CD4-positive, alpha-beta T cell treated with Interleukin-6 at 100 ng/mL for 8 hours (primary cell): Measurements from ENCODE around the gene SYNGR3.
"Not testable (repeated sequence)": the region's sequence is repeated elsewhere in the genome, so short reads cannot be mapped to it uniquely, and the experiment has no call there.

ENCODE experiments used
- DNase-seq: peaks from one replicate; pipeline ENCODE4 v3.0.0-alpha.2; 2020; ENCODE audit warnings: mixed read lengths, low spot score

The SYNGR3 gene

DNA sequence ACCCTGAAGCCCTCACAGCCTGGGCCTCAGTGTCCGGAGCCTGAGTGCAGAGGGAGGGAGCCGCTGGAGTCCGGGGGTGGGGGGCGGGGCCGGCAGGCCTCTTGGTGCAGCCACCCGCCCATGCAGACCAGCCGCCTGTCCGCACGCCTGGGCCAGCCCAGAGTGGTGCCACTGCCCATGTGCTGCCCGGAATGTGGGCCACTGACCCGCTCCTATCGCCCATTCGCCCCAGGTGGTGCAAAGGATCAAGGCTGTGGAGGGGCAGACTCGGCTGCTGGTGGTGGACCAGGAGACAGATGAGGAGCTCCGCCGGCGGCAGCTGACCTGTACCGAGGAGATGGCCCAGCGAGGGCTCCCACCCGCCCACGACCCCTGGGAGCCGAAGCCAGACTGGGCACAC lies 39.6 kb downstream of the SYNGR3 start:
- no peak for DNase-seq

DNA sequence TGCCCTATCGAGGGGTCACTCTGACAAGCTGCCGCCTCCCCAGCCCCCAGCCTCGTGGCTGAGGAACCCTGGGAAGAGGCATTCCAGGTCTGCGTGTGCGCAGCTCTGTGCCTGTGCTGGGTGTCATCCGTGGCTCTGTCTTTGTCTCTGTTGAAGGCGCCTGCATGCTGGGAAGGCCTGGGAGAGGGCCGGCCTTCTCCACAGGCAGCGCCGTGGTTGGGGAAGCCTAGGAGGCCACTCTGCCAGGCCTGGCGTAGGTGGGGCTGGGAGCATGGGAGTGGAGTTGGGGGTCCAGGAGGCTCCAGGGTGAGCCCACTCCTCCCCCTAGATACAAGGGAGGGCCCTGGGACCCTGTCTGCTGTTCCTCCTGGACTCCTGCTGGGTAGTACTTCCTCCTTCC lies 40.3 kb downstream of the SYNGR3 start:
- no peak for DNase-seq

DNA sequence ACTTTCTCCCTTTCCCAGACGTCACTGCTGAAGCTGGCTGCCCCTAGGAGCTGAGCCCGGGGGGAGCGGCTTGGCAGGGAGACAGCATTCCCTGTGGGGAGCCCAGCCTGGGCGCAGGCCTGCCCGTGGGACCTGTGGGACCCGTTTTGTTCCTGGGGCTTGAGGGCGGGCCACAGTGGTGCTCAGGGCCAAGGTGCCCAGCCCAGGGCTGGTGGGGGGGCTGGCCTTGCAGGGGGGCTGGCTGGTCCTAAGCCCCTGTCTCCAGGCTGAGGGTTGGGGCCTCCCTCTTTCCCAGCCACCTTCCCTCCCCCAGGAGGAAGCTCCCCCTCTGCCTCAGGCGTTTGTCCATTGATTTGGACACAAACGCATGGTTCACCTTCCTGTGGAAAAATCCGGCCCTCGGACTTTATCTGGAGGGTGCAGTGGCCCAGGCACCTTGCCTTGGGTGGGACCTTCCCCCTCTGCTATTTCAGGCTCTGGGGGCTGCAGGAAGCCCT lies 41.4 kb downstream of the SYNGR3 start:
- no peak for DNase-seq

DNA sequence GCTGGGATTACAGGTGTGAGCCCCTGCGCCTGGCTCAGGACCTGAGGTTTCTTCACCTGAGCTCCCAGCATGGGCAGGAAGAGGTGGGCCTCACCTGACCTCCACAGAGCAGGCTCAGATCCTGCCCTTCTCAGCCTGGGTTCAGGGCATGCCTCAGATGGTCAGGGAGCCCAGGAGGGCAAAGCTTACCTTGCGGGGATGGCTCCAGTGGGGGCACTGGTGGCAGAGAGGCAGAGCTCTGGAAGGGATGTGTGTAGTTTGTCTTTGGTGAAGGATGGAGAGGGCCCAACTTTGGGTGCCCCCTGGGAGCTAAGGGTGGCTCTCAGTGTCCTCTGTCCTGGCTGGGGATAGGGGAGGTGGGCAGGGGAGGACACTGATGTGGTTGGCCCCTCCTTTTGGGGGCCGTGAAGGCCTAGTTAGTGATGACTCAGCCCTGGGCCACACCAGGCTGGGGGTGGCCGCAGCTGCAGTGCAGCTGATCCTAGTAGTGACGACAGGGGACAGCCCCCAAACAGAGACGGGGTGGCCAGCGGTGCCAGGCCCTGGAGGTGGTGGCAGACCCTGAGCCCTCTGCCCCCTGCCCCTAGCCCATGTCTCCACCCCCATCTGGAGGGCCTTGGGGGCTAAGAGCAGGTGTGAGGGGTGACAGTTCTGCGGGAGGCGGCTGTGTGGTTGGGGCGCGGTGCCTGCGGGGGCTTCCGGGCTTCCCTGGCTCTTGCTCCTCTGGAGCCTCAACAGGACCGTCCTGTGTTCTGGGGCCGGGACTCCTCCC lies 42.7 kb downstream of the SYNGR3 start:
- no peak for DNase-seq

DNA sequence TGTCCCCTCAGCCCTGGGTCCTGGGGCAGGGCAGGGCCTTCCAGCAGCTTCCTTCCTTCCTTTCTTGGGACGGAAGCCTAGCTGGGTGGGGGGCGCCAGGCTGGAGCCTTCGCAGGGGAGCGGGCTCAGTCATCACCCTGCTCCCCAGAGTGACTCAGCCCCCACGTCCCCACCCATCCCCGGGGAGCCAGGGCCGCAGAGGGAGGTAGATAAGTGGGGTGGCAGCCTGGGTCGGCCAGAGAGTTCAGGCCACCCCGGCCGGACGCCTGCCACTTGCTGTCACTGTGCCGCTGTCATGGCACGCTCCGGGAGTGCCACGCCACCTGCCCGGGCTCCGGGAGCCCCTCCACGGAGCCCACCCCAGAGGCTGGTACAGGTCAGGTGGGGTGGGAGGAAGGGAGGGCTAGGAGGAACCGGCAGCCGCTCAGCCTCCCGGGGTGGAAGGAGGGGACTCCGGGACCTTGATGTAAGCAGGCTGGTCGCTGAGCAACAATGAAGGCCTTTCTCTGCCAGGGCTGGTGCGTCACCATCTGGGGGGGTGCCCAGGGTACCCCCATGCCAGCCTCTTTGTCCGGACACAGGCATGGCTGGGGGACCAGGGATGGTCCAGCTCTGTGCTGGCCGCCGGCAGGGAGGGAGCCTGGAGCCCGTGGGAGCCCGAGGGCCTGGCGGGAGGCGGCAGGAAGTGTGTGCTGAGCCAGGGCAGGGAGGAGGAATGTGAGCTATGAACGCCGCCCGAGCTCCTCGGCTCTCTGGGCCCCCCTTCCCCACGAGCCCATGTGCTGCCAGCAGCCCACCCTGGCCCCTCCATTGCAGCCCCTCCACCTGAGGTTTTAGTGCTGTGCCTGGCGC lies 43.5 kb downstream of the SYNGR3 start:
- no peak for DNase-seq

DNA sequence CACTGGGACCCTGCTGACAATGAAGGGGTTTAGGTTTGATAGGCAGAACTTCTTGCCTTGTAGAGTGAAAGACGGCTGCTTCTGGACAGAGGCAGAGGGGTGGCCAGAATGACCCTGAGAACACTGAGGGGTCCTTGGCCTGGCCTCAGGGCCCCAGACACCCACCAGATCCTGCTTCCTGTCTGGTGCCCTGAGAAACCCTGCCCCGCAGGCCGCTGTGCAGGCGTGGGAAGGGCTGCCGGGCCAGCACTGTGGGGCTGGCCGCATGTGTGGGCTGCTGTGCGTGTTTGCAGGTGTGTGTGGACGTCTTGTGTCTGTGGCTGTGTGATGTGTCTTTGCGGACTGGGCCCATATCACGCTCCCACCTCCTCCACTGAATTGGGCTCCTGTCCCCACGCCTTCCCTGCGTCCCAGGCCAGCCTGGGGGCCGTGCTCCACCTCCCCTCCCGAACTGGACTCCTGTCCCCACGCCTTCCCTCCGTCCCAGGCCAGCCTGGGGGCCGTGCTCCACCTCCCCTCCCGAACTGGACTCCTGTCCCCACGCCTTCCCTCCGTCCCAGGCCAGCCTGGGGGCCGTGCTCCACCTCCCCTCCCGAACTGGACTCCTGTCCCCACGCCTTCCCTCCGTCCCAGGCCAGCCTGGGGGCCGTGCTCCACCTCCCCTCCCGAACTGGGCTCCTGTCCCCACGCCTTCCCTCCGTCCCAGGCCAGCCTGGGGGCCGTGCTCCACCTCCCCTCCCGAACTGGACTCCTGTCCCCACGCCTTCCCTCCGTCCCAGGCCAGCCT lies 44.3 kb downstream of the SYNGR3 start:
- DNase-seq = not testable (repeated sequence)

DNA sequence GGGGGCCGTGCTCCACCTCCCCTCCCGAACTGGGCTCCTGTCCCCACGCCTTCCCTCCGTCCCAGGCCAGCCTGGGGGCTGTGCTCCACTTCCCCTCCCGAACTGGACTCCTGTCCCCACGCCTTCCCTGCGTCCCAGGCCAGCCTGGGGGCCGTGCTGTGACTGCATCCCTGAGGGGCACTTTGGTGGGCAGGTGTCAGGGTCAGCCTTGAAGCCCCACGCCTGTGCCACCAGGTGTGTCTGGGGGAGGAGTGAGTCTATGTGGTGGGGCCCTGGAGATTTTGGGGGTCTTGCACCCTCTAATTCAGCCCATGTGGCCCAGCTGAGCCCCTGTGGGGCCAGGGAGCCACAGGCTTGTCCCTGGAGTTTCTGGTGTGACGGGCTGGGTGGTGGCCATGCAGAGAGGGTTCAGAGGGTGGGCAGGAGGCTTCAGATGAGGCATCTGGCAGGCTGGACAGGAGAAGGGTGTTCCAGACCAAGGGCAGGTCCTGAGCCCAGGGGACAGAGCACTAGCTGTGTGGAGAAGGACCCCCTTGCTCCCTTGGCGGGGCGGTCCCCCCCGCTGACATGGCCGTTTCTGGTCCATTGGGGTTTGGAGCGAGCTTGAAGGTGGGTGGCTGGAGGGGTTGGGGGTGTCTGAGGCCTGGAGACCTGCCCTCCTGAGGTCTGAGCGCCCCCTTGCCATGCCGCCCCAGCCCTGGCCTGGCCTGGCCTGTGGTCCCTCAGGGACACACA lies 45.1 kb downstream of the SYNGR3 start:
- no peak for DNase-seq

DNA sequence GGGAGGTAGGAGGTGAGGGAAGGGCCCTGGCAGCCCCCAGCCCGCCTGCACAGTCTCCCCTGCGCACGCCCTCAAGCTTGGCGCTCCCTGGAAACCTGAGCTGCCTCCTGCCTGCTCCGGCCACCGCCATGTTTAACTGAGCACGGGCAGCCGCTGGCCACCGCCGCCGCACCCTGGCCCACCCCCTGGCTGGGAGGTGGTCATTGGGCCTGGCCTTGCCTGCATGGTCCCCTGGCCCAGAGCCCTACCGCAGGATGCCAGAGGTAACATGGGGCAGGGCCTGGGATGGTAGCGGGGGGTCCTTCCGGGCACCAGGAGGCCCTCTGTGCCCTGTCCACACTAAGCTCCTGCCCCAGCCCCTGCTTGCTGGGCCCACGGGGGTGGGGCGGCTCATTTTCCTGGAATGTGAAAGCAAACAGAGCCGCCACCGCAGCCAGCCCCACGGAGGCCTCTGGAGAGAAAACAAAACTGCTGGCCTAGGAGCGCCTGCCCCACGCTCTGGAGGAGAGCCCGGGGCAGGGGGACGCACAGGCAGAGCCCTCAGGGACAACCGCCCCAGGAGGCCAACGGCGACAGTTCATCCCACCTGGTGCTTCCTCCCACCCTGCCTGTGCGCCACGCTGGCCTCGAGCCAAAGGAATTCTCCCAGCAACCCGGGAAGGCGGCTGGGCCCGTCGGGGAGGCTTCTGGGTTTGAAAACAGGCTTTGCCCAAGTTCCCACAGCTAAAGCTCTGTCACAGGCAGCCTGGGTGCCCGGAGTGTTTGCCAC lies 45.8 kb downstream of the SYNGR3 start:
- DNase-seq = no peak

DNA sequence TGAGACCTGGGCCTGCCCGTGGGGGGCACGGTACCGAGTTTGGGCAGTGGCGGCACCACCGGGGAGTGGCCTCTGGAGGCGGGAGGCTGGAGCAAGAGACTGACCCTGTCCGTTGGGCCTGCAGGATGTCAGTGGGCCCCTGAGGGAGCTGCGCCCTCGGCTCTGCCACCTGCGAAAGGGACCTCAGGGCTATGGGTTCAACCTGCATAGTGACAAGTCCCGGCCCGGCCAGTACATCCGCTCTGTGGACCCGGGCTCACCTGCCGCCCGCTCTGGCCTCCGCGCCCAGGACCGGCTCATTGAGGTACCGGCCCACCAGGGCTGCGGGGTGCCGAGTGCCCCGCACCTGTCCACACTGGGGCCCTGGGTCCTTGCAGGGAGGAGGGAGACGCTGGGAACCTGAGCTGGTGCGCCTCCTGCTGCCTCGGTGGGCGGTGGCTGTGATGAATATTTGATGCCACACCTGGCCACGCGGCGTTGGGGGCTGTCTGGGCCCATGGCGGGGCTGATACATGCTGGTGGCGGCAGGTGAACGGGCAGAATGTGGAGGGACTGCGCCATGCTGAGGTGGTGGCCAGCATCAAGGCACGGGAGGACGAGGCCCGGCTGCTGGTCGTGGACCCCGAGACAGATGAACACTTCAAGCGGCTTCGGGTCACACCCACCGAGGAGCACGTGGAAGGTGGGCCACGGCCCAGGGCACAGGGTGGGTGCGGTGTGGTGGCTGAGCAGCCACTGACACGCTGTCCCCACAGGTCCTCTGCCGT lies 46.6 kb downstream of the SYNGR3 start:
- no peak for DNase-seq

DNA sequence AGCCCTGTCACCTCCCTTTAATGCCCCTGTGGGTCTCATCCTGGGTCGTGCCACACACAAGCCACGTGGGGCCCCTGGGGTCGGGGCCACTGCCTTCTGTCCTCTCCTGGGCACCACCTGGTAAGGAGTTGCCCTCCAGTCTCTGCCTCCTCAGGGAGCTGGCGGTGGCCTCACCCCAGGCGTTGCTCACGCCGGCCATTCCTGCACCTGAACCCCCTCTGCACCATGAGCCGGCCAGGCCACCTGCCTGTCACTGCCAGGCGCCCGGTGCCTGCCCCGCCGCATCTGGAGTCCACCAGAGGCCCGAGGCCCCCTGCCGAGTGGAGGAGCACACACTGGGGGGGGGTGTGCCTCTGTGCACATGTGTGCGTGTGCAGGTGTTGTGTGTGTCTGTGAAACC lies 47.3 kb downstream of the SYNGR3 start:
- DNase-seq = no peak

DNA sequence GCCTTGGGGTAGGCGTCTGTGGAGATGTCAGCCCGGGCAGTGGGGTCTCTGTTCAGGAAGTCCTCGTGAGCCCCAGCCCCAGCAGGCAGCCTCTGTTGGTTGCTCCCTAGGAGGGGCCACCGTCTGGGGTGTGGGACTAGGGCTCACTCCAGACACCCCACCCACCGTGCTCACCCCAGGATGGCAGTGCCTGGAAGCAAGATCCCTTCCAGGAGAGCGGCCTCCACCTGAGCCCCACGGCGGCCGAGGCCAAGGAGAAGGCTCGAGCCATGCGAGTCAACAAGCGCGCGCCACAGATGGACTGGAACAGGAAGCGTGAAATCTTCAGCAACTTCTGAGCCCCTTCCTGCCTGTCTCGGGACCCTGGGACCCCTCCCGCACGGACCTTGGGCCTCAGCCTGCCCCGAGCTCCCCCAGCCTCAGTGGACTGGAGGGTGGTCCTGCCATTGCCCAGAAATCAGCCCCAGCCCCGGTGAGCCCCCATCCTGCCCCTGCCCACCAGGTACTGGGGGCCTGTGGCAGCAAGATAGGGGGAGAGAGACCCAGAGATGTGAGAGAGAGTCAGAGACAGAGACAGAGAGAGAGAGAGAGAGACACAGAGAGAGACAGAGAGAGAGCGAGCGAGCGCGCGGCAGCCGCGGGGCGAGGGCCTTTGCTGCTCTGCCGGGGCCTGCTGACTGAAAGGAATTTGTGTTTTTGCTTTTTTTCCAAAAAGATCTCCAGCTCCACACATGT lies 48.0 kb downstream of the SYNGR3 start:
- DNase-seq = no peak

DNA sequence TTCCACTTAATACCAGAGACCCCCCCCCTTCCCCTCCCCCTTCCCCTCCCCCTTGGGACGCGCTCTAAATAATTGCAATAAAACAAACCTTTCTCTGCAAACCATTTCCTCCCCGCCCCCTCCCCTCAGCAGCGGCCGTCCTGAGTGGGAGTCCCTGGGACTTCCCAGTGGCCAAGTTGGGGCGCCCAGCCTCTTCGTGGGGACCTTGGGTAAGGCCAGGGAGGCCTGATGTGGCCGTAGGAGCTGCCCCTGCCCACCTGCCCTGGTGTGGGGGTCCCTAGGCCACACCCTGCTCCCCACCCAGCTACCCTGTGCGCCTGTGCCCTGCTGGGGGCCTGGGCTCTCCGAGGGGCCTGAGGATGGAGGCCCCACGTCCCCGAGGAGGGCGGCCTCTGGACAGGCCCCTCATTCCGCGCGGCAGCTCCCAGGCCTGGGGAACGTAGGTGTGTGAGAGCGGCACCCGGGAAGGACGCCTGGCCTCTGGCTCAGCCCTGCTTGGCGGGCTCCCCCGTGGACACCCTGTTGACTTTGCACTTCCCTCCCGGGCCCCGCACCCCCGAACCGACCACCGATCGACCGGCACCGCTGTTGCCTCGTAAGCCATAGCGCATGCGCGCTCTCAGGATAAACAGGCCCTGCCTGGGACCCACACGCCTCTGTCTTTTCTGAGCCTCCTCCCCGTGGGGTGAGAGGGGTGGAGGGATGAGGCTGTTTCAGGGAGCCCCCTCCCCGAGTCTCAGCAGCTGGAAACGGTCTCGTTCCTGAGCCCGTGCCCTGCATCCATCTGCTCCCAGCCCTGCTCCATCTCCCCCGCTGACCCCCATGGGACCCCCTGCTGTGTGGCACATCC lies 48.8 kb downstream of the SYNGR3 start:
- no peak for DNase-seq

DNA sequence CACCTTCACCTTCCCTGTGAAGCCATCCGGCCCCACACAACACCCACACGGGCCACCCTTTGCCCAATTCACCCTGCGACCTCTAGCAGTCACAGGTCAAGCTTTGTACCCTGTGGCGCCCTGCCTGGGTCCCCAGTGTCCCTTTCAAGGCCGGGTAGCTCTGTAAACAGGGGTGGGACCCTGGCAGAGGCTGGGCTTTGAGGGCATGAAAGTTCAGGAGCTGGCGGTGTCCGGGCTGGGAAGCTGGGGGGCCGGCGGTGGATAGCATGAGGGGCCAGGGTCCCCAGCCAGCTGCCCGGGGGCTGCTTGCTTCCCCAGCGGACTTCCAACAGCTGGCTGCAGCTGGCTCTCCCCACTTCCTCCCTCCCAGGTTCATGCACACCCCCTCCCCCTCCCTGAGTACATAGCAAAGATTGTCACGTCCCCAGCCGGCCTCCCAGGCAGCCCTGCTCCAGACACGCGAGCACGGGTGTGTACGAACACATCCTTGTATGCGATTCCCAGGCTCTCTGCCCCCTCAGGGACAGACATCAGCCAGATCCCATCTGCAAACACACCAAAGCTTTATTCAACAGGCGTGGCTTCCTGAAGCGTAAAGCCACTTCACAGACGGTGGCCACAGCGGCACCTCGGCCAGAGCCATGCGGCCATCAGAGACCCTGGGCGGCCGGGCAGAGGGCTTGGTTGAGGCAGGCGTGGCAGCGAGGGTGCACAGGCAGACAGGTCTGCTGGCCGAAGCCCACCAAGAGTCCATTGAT lies 49.7 kb downstream of the SYNGR3 start:
- DNase-seq = no peak

DNA sequence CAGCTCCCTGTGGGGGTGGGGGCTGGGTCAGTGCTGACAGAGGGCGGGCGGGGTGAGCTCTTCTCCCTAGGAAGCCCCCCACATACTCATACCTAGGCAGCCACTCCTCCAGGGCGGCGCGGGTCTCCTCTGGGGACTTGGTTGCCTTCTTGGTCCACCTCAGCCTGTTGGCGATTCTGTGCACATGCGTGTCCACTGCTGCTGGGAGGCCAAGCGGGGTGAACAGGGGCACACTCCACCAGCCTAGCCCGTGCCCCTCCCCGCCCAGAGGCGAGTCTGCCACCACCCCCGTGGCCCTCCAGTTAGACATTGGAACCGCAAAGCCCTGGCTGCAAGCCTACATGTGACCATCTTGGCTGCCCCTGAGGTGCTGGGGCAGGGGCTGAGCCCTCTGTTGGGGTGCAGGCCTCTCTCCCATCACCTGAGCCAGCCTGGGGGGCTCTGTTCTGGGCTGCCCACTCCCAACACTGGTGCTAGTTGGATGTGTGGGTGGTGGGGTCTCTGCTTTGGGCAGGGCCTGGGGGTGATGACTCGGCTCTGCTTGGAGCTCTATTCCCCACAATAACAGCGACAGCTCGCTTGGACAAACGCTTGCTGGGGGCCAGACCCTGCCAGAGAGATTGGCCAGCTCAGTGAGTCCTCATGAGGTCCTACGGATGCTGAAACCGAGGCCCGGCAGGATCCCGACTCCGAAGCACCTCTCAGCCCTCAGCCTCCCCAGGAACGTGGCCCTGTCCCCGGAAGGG lies 50.4 kb downstream of the SYNGR3 start:
- no peak for DNase-seq

DNA sequence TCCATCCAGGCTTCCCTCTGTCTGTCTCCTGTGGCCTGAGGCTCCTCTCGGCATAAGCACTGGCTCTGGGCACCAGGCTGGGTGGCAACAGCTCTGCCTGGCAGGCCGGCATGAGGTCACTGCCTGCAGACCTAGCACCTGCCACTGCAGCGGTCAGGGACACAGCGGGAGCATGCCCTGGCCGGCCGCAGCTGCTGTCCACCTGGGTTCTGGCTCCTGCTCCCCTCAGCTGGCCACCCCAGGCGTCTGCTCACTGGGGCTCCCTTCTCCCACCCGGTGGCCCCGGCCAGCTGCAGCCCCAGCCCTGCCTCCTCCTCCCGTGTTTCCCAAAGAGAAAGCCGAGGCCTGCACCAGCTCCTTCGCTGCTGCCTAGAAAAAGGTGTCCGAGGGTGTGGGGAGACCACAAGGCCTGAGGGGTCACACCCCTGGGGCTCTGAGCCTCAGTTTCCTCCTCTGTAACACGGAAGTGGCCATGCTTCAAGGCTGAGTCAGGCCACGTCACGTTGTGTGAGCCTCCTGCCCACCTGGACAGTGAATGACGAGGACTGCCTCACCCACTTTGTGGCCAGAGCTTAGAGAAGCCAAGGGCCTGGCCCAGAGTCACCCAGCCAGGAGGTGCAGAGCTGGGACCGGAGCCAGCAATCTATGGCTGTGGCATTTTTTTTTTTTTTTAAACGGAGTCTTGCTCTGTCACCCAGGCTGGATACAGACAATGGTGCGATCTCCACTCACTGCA lies 51.2 kb downstream of the SYNGR3 start:
- DNase-seq = no peak
